Measurements from ENCODE around the gene MAP3K14. TPM values are rescaled to one million over a fixed set of nuclear protein-coding genes. Genes with fewer than 3 reads are reported as not detected.

Gene MAP3K14
- total RNA-seq, 1 experiment from 2014 or later: 23.5 TPM

DNA sequence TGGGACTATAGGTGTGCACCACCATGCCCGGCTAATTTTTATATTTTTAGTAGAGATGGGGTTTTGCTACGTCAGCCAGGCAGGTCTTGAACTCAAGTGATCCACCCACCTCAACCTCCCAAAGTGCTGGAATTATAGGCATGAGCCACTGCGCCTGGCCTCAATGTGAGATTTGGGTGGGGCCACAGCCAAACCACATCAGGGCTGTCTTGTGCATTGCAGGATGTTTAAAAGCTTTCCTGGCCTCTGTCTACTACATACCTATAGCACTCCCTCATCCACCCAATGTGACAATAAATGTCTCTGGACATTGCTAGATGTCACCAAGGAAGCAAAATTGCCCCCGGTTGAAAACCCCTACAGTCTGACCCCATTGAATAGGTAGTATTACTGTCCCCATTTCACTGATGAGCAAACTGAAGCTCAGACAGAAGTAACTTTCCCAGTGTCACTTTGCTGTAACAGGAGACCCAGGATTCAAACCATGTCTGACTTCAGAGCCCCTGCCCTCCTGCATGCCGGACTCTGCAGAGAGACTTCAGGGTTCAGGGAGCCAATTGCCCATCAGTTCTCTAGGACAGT, 3.6 kb upstream of the MAP3K14 start:
- in situ Hi-C loops (cut with HindIII; ENCODE audit: low pct_unique_long_range_greater_than_20kb, low sequenced_read_pairs): no loop called here
- DNase-seq (ENCODE audit: low read depth): peak; percentile 57

DNA sequence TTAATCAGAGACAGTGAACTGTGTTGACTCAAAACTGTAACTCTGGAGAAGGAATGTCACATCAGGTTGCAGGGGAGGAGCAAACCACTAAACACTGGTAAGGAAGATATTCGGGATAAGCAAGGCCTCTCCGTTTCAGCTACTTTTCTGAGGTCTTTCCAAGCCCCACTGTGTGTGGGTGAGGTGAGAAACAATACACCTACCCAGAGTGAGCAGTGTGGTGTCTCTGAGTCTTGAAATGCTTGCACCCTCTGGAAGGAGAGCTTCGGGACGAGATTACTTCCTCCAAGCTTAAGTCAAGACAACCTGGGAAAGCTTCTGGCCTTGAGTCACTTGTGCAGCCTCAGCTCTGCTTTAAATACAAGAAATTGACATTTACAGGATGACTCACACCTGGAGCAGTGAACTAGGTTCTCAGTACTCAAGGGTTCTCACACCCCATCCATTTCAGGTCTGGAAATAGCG, 2.5 kb upstream of the MAP3K14 start:
- in situ Hi-C loops (cut with HindIII; ENCODE audit: low pct_unique_long_range_greater_than_20kb, low sequenced_read_pairs): loop anchor here (10.0 kb wide), 1 partner anchor 164 kb away; no protein-coding TSS in a partner anchor
- peak; percentile 60 for DNase-seq (ENCODE audit: low read depth)

DNA sequence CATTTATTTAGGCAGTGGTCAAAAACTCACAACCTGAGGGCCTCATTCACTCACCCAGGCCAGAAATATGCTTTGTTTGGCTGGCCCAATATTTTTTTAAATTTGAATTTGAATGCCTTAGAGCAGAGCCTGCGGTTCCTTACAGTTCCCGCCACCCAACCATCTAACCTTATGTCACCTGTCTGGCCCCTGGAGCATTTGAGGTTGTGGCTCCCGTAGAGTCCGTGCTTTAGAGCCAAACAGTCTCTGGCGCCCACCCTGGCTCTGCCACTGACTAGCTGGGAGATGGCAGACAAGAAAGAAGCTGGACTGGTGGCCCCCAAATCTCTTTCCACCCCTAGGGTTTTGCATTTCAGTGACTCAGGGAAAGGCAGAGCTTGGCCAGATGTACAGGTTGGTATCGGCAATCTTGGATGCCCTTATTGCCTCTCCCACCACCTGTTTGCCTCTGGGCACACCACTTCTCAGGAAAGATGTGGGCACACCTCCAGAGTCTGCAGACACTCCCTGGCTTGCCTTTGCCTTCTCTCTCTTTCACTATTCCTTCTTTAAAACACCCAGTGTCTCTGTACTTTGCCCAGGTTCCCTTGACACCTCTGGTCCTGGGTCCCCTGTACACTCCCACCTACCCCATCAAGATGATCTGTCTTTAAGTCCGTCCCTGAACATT, 1.9 kb upstream of the MAP3K14 start:
- in situ Hi-C loops (cut with HindIII; ENCODE audit: low pct_unique_long_range_greater_than_20kb, low sequenced_read_pairs): loop anchor here (10.0 kb wide), 1 partner anchor 164 kb away; no protein-coding TSS in a partner anchor
- DNase-seq (ENCODE audit: low read depth): no peak

DNA sequence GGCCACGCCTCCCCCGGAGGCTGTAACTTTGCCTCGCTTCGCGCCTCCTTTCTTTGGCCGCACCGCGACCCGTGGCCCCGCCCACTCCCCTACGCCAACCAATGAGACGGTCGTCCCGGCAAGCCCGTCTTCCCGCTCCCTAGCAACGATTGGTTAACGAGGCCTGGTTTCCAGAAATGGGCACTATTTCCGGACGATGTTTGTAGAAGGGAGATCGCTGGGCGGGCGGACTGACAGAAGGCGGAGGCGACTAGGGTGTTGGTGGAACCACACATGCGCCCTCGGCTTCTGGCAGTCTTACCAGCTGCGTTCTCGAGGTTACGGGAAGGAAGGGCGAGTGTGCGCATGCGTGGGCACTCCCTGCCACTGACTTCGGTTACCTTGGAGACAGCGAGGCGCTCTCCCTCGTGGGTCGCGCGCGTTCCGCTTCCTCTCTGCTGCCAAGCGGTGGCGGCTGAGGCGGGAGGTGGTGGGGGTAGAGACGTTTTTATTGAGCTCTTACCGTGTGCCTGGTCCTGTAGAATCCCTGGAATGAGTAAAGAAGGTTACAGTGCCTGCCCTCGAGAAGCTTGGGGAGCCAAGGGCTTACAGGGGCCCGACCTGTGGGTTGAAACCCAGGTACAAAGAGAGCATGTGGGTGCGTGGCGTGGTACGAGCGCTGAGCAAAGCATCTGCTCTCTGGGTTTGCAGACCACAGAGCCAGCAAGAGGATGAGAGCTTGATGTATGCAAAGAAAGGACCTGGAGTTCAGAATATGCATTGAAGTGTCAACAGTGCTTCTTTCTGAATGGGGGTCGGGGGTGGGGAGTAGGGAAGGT, 500 bp upstream of the MAP3K14 start:
- in situ Hi-C loops (cut with HindIII; ENCODE audit: low pct_unique_long_range_greater_than_20kb, low sequenced_read_pairs): loop anchor here (10.0 kb wide), 1 partner anchor 163 kb away; no protein-coding TSS in a partner anchor
- DNase-seq (ENCODE audit: low read depth): peak; percentile 100

DNA sequence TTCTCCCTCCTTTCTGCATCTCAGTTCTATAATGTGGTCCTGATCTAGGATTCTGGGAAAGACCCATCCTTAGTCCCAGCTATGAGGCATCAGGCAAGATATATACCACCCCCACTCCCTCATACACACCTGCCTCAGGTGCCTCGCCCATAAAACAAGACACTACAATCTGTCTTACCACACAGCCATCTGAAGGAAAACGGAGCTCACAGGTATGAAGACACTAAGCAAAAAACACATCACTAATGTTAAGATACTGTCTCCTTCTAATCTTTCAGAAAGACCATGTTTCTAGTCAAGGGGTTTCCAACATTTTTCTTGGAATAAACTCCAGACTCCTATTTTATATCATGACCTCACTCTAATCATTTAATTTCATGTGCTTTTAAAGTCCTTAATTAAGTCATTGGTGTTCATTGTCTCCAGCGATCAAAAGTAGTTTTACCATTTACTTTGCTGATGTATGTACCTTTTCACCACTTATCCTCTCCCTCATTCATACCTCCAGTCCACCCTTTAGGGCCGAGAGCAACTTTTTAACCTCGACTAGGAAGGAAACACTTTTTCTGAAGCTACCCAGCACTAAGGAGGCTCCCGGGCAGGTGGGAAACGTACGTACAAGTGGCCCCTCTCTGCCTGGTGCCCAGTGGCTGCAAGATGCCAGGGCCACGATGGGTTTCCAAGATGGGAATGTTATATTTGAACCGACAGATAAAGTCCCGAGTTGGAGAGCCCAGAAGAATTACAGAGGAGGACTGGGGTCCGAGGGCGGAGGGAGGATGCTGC, 979 bp downstream of the MAP3K14 start:
- in situ Hi-C loops (cut with HindIII; ENCODE audit: low pct_unique_long_range_greater_than_20kb, low sequenced_read_pairs): loop anchor here (10.0 kb wide), 1 partner anchor 161 kb away; no protein-coding TSS in a partner anchor
- no peak for DNase-seq (ENCODE audit: low read depth)

DNA sequence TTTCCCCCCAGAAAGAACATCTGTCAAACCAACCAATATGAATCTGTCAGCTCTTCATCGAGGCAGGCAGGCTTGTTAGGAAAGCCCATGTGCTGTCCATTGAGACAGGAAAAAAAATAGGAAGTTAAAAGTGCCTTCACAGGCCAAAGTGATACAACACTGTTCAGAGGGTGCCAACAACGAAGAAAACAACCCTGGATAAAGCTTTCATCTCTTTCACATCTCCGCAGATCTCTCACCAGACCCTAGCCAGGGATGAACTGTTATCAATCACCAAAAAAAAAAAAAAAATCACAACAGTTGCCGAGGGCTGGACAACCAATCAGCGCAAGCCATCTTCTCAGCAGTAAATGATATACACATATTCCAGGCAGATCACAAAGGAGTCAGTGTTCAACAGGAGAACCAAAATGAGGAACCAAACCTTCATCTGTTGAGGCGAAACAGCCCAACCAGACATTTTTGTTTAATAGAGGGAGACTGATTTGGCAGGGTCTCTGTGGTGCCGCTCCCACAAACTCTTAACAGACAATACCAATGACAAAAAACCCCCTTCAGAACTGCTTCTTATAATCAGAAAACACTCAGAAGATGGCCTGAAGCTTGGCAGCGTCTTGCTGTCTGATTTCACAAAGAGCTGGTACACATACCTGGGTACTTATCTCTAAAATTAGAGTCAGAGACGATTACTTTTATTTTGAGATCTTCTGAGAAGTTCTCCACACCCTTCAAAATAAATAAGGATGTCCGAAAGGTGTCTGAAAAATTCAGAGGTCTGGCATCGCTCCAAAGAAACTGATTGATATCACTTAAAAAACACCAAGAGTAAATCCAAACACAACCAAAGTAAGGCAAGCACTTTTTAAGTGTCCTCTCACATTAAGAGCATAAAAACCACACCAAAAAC, 1.8 kb downstream of the MAP3K14 start:
- DNase-seq (ENCODE audit: low read depth): no peak
- in situ Hi-C loops (cut with HindIII; ENCODE audit: low pct_unique_long_range_greater_than_20kb, low sequenced_read_pairs): loop anchor here (10.0 kb wide), 1 partner anchor 160 kb away; no protein-coding TSS in a partner anchor

DNA sequence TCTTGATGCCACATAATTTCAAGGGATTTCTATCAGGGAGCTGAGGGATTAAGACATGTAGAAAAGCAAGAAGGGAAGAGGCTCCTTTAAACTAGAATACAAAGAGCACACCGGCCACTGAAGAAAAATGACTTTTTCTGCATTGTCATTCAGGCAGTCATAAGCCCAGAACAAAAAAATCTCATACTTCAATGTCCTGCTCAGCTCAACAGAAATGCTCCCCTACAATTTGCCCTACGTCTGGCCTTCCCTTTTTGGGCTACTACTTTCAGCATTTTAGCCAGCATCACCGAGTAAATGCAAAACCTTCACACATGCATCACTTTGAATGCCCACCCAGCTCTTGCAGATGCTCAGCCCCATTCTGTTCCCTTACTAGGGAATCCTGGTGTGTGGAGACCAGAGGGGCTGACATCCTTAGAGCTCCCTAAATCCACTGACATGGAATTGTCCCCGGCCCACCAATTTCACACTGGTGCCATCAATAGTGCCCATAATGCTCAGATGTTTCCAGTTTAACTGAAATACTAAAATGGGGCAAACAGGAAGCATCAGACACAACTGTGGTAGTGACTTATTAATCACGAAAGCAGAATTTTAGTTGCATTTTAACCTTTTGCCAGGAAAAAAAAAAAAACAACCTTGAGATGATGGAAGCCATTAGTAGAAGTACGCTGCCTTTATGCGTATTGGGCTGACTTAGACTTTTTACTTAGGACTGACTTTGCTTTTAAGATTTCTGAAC, 2.7 kb downstream of the MAP3K14 start:
- in situ Hi-C loops (cut with HindIII; ENCODE audit: low pct_unique_long_range_greater_than_20kb, low sequenced_read_pairs): loop anchor here (10.0 kb wide), 1 partner anchor 159 kb away; no protein-coding TSS in a partner anchor
- DNase-seq (ENCODE audit: low read depth): no peak

DNA sequence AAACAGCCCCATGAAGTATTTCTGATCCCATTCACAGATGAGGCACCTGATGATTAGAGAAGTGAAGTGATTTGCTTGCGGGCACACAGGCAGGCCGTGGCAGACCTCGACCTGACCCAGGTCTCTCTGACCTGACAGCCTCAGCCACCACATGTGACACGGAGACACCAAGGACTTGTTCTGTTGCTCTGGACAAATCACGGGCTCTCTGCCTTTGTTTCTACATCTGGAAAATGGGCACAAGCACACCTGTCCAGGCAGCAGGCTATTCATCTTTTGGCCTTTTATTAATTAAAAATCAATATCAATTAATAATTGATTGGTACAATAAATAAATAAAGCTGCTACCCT, 3.4 kb downstream of the MAP3K14 start:
- in situ Hi-C loops (cut with HindIII; ENCODE audit: low pct_unique_long_range_greater_than_20kb, low sequenced_read_pairs): loop anchor here (10.0 kb wide), 1 partner anchor 159 kb away; no protein-coding TSS in a partner anchor
- no peak for DNase-seq (ENCODE audit: low read depth)

DNA sequence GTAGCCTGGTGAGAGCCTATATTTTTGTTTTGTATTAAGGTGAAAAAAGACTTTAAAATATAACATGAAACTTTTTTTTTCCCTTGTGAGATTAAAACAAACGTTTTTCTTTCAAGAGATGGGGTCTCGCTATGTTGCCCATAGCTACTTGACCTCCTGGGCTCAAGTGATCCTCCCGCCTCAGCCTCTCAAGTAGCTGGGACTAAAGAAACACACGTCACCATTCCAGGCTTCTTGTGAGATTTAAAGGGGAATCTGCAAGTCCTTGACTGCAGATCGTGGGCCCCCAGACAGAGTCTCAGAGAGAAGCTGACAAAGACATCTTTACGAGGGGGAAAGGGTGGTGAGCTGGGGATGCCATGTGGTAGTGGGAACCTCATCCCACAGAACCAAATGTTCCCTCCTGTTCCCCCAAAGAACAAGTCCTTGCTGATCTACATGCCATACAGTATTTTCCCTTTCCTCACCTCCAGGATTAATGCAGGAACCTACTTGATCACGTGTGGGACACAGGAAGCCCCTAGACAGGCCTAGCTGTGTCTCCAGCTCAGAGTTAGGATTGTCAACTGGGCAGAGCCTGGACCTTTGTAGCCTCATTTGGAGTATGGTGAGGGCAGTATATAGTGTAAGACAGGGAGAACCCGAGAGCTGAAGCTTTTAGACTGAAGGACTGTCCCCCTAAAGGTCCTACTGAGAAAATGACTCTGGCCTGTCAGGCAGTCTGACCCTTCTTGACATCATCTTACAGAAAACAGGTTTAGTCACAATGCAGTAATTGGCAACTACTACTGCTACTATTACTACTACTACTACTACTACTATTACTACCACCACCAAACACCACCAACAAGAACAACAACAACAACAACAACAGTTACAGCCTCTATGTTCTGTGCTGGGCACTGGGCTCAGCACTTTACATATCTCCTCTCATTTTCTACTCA, 4.1 kb downstream of the MAP3K14 start:
- no peak for DNase-seq (ENCODE audit: low read depth)
- in situ Hi-C loops (cut with HindIII; ENCODE audit: low pct_unique_long_range_greater_than_20kb, low sequenced_read_pairs): loop anchor here (10.0 kb wide), 1 partner anchor 158 kb away; no protein-coding TSS in a partner anchor

DNA sequence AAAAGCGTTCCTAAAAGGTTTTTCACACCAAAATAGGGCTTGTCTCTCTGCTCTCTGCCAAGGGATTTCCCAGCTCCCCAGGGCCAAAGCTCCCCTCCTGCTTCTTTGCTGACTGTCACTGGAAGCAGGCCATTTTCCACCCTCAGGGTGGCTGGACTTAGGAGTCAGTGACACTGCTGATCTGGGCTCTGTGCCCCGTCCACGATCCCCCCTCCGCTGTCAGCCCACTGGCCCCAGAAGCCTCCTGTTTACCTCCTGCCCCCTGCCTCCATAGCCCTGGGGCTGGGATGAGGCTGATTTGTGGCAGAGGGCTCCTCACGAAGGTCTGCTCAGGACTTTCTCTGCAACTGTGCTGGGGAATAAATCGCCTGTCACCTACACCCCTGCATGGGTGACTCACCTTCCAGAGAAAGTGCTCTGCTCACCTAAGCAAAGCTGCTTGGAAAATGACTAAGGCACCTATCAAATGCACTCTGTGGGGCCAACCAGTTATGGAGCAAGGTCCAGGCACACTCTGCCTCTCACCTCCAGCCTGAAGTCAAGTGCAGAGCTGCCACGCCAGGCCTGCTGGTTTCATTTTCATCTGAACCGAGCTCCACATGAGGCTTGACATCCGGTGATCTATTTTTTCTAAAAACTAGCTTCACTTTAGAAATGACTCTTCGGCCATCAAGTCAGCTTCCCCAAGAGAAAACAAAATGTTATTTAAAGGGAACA, 4.9 kb downstream of the MAP3K14 start:
- in situ Hi-C loops (cut with HindIII; ENCODE audit: low pct_unique_long_range_greater_than_20kb, low sequenced_read_pairs): loop anchor here (10.0 kb wide), 1 partner anchor 157 kb away; no protein-coding TSS in a partner anchor
- DNase-seq (ENCODE audit: low read depth): peak; percentile 74

DNA sequence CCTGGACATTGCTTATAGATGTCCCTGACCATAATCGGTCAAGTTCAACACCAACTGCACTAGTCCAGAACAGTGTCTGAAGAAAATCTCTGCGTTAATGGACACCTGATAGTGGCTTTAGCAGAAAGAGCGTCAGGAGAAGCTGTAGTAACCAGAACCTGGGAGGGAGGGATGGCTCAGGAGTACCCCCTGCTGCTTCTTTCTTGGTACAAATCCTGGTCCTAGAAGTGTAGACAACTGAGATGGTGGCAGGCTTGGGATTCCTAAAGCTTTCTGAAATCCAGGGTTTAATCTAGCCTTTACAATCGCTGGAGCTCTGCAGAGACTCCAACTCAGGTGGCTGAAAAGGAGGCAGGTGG, 5.4 kb downstream of the MAP3K14 start:
- in situ Hi-C loops (cut with HindIII; ENCODE audit: low pct_unique_long_range_greater_than_20kb, low sequenced_read_pairs): loop anchor here (10.0 kb wide), 1 partner anchor 157 kb away; no protein-coding TSS in a partner anchor
- DNase-seq (ENCODE audit: low read depth): no peak

DNA sequence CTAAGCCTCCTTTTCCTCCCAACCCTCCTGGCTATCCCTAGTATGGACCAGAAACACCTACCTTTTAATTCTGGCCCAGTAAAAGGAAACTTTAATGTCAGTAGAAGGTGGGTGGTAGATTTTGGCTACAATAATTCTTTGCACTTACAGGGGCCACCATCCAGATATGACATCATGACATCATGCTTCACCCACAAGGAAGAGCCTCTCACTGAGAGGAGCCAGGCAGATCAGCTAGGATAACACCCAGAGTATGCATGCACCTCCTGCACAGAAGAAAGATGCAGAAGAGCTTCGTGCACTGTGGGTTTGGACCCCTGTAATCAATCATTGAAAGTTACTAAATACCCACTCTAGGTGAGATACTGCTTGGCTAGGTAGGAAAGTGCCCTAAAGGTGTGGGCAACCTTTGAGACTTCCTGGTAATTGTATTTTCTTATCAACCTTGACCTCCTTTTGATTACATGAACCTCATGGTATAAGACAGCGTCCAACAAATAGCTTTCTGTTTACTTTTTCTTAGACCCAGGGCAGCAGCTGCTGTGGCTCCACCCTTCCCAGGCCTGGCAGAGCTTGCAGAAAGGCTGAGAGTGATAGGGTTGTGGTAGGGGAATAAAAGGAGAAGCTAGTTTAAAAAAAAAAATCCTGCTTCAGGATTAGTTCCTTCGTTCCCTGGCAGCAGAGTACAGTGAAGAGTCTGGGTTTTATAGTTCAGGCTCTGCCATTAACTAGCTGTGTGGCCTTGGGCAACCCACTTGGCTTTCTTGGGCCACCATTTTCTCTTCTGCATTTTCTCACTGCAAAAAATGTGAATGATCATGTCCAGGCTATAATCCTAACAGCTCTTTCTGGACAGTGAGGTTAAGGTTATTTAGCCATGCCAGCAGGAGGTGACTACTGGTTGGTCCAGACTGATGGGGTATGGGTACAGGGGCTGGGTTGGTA, 6.2 kb downstream of the MAP3K14 start:
- in situ Hi-C loops (cut with HindIII; ENCODE audit: low pct_unique_long_range_greater_than_20kb, low sequenced_read_pairs): loop anchor here (10.0 kb wide), 1 partner anchor 156 kb away; no protein-coding TSS in a partner anchor
- no peak for DNase-seq (ENCODE audit: low read depth)

DNA sequence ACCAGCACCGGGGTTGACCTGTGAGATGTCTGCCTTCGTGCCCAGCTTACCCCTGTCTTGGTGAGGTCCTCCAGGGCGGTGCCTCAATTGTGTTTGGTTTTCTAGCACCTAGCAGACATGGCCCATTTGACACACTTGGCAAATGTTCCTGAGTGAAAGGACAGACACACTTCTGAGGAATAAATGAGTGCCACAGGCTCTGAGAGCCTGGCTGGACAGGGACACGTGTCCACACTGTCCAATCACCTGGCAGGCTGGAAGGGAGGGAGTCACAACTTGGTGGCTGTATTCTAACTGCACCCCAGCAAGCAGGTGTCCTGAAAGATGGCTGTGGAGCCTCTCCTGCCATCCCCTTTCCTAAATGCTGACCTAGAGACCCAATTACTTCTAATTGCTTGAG, 7.4 kb downstream of the MAP3K14 start:
- in situ Hi-C loops (cut with HindIII; ENCODE audit: low pct_unique_long_range_greater_than_20kb, low sequenced_read_pairs): no loop called here
- DNase-seq (ENCODE audit: low read depth): no peak

DNA sequence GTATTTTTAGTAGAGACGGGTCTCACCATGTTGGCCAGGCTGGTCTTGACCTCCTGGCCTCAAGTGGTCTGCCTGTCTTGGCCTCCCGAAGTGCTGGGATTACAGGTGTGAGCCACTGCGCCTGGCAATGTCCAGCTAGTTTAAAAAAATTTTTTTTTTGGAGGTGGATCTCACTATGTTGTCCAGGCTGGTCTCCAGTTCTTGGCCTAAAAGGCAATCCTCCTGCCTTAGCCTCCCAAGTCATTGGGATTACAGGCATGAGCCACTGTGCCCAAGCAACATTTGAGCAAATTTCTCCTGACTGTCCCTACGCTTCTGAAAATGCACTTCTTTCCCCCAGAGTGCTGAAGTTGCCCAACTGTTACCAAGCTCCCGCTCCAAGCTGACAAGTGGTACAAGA, 8.0 kb downstream of the MAP3K14 start:
- in situ Hi-C loops (cut with HindIII; ENCODE audit: low pct_unique_long_range_greater_than_20kb, low sequenced_read_pairs): no loop called here

More for the DNA sequence above, 8.0 kb downstream of the MAP3K14 start:
- no peak for DNase-seq (ENCODE audit: low read depth)

Data from Caki2 (cell line).